NCI-H345 (cell line): Measurements from ENCODE around the gene FAU.

Experiments used
- DNase-seq: peaks from one replicate; lab custom pipeline; 2025; lab: John Stamatoyannopoulos, UW

The FAU gene

DNA sequence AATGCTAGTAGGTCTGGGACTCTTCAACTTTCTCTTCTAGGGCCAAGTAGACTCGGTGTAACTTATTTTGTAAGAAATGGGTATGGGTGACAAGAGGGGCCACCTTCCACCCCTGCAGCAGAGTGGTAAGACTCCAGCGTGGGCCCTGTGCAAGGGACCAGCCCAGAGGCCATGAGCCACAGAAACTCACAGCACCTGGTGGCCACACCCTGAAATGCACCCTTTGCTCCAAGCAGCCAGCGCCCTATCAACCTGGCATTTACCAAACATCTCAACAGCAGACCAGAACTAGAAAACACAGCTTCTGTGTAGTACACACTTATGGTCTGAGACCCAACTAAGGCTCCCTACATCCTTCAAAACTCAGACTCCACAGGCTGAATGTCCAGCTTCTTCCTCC, 43.8 kb downstream of the FAU start:
- DNase-seq, result peak; percentile 46

DNA sequence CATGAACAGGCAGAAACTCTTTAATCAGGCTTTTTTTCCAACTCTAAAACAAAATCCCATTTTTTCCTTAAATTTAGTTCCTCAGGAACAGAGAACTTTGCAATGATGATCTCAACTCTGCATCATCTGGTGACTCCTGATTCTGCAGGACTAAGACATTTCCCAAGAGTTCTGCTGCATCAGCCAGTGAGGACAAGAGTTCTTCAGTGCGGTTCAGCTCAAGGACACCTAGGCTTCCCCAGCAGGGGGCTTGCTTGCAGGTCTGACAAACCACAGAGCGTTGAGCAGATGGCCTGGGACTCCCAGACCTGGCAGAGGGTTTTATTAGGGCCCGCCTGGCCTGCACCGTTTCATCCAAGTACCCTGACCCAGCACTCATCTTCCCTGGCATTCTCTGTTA, 44.5 kb downstream of the FAU start:
- DNase-seq, result no peak

DNA sequence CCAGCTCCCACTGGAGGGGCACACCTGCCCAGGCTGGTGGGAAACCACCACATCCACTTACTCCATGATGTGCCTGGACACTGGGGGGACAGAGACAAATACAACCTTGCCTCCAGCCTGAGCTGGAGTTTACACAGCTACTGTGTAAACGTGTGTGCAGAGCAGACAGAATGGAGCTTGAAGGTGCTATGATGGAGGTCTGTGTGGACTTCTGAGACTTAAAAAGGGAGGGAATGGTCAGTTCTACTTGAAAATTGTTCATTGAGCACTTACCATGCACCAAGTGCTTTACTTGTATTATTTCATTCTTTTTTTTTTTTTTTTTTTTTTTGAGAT, 49.3 kb downstream of the FAU start:
- DNase-seq, result no peak

DNA sequence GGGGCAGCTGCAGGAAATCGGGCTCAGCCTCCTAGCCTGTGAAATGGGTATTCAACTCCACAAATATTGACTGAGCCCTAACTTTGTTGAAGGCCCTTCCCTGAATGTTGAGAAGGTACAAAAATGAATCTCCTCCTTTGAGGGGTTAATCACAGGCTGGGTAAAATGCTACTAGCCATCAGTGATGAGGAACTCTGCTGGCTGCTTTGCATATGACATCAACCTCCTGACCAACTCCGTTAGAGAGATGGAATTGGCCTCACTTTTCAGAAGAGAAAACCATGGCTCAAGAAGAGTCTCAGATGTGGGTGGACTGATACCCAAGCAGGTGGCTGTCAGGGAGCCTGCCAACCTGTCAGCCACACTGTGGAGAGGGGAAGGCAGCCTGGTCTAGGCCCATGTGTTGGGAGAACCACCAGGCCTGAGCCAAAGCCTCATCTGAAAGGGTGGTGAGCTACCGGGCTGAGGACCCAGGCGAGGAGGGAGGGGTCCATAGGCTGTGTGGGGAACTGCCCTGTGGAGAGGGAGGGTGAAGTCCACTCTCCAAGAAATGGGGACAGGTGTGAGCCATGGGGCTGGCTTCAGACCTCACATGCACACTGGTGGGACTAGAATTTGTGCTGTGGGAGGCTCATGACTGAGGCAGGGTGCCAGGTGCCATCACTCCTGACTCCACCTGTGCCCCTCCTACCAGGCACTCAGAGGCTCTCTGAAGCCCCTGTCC, 49.9 kb downstream of the FAU start:
- no peak for DNase-seq
